Stimulated activated CD8-positive, alpha-beta memory T cell treated with anti-CD3 and anti-CD28 coated beads, Interleukin-2, amount 100 ng/mL, for 48 hours (primary cell): ENCODE measurements around the gene SOS1.
A peak's percentile ranks its signal among the peaks of the same experiment; 100 is the strongest.
"Not testable (repeated sequence)": the region's sequence is repeated elsewhere in the genome, so short reads cannot be mapped to it uniquely, and the experiment has no call there.

ENCODE experiments used
- DNase-seq, 2 donors: peaks; one replicate each; pipeline ENCODE4 v3.0.0-alpha.2; 2020; ENCODE audit warnings: low read depth in 2 of 2

SOS1 gene

GRCh38 chr2:39138837-39139211 is 18.0 kb upstream of the SOS1 start:
- no peak for DNase-seq

- not testable (repeated sequence) for DNase-seq
Measured at GRCh38 chr2:39138187-39138836, 17.5 kb upstream of the SOS1 start.

- no peak for DNase-seq
Measured at GRCh38 chr2:39136799-39137198, 15.9 kb upstream of the SOS1 start.

- DNase-seq, result no peak
Measured at GRCh38 chr2:39135690-39136259, 14.9 kb upstream of the SOS1 start.

- DNase-seq, result no peak
Measured at GRCh38 chr2:39133215-39133851, 12.5 kb upstream of the SOS1 start.

GRCh38 chr2:39128919-39129391 is 8.1 kb upstream of the SOS1 start:
- DNase-seq, result peak in 1 of 2 donors; percentile 51

- DNase-seq, result no peak
Measured at GRCh38 chr2:39127973-39128372, 7.1 kb upstream of the SOS1 start.

GRCh38 chr2:39124746-39125057 is 3.9 kb upstream of the SOS1 start:
- no peak for DNase-seq

GRCh38 chr2:39124000-39124745 is 3.3 kb upstream of the SOS1 start:
- DNase-seq, result peak; percentile 94 to 97

GRCh38 chr2:39123436-39123999 is 2.7 kb upstream of the SOS1 start:
- DNase-seq, result no peak

GRCh38 chr2:39121523-39122063 is 742 bp upstream of the SOS1 start:
- no peak for DNase-seq

GRCh38 chr2:39120521-39120770 is 405 bp downstream of the SOS1 start:
- no peak for DNase-seq

GRCh38 chr2:39119732-39120520 is 925 bp downstream of the SOS1 start:
- DNase-seq, result peak in 1 of 2 donors; percentile 43

- no peak for DNase-seq
Measured at GRCh38 chr2:39118786-39119499, 1.9 kb downstream of the SOS1 start.

- DNase-seq, result no peak
Measured at GRCh38 chr2:39115556-39115955, 5.3 kb downstream of the SOS1 start.

GRCh38 chr2:39114771-39115170 is 6.1 kb downstream of the SOS1 start:
- DNase-seq, result no peak

GRCh38 chr2:39109537-39109936 is 11.3 kb downstream of the SOS1 start:
- DNase-seq, result no peak

- DNase-seq, result no peak
Measured at GRCh38 chr2:39108377-39108776, 12.5 kb downstream of the SOS1 start.

GRCh38 chr2:39107724-39108273 is 13.1 kb downstream of the SOS1 start:
- no peak for DNase-seq

- DNase-seq, result no peak
Measured at GRCh38 chr2:39107156-39107555, 13.7 kb downstream of the SOS1 start.
